Large intestine (tissue), 12 donors: ENCODE data around the gene IQSEC2. TPM values are rescaled to one million over a fixed set of nuclear protein-coding genes. Genes with fewer than 3 reads are reported as not detected.
A peak's percentile ranks its signal among the peaks of the same experiment; 100 is the strongest.

Experiments
- DNase-seq, 2 donors: peaks; one replicate each; pipeline versions ENCODE4 v3.0.0 to v3.0.0-alpha.2; 2013
- H3K27ac ChIP-seq: one replicate; pipeline ENCODE4 v1.5.1; 2013; ENCODE audit warnings: low read length
- H3K27me3 ChIP-seq: 2 replicates; pipeline ENCODE4 v1.6.1; 2013; ENCODE audit warnings: low read length; ENCODE audit not compliant: control insufficient read depth, insufficient read depth
- H3K36me3 ChIP-seq: 2 replicates; pipeline ENCODE4 v1.6.1; 2013; ENCODE audit warnings: low read length; ENCODE audit not compliant: control insufficient read depth, insufficient read depth
- H3K4me1 ChIP-seq: one replicate; pipeline ENCODE4 v1.6.1; 2013; ENCODE audit warnings: low read length; ENCODE audit not compliant: control insufficient read depth, insufficient read depth
- H3K4me3 ChIP-seq: one replicate; pipeline ENCODE4 v1.5.1; 2013; ENCODE audit warnings: low read length
- H3K9me3 ChIP-seq: one replicate; pipeline ENCODE4 v1.6.1; 2013; ENCODE audit warnings: mild to moderate bottlenecking, low read depth, low read length, moderate library complexity; ENCODE audit not compliant: control insufficient read depth
- WGBS: methylation state at CpG from one replicate; pipeline ENCODE4 v1.1.5; 2013; ENCODE audit warnings: low lambda C conversion rate; ENCODE audit not compliant: insufficient coverage; 5-methylcytosine and 5-hydroxymethylcytosine counted together
- long read RNA-seq, 11 donors: transcript quantifications; one replicate each; lab custom pipeline, GENCODE V29; 2026
- polyA plus RNA-seq: library from polyadenylated mRNA; unstranded; fragments of 120-200 nt; gene quantifications from one replicate; pipeline ENCODE4 v1.2.1, GENCODE V29; 2013

Gene IQSEC2
- 19.3 TPM for polyA plus RNA-seq
- long read RNA-seq, donor 1, partial matches to known transcripts = 0 of 6 reads
- long read RNA-seq, donor 1, other reads (novel, unspliced or antisense) = 0 of 6 reads
- long read RNA-seq, donor 2, transcript IQSEC2-210 (3 exons, 936 nt) = major isoform, 6 of 6 reads
- long read RNA-seq, donor 2, partial matches to known transcripts = 0 of 6 reads
- long read RNA-seq, donor 2, other reads (novel, unspliced or antisense) = 0 of 6 reads
- long read RNA-seq, donor 3, partial matches to known transcripts = 0 of 2 reads
- long read RNA-seq, donor 3, other reads (novel, unspliced or antisense) = 0 of 2 reads
- long read RNA-seq, donor 4 = 0 reads
- long read RNA-seq, donor 5, partial matches to known transcripts = 0 of 1 reads
- long read RNA-seq, donor 5, other reads (novel, unspliced or antisense) = 0 of 1 reads
- long read RNA-seq, donor 6, partial matches to known transcripts = 0 of 1 reads
- long read RNA-seq, donor 6, other reads (novel, unspliced or antisense) = 0 of 1 reads
- long read RNA-seq, donor 7, partial matches to known transcripts = 0 of 1 reads
- long read RNA-seq, donor 7, other reads (novel, unspliced or antisense) = 0 of 1 reads
- long read RNA-seq, donor 8, transcript IQSEC2-210 (3 exons, 936 nt) = major isoform, 5 of 8 reads
- long read RNA-seq, donor 8, partial matches to known transcripts = 0 of 8 reads
- long read RNA-seq, donor 8, other reads (novel, unspliced or antisense) = 0 of 8 reads
- long read RNA-seq, donor 9, partial matches to known transcripts = 0 of 7 reads
- long read RNA-seq, donor 9, other reads (novel, unspliced or antisense) = 0 of 7 reads
- long read RNA-seq, donor 10, partial matches to known transcripts = 0 of 5 reads
- long read RNA-seq, donor 10, other reads (novel, unspliced or antisense) = 0 of 5 reads
- long read RNA-seq, donor 11, partial matches to known transcripts = 0 of 2 reads
- long read RNA-seq, donor 11, other reads (novel, unspliced or antisense) = 0 of 2 reads

GRCh38 chrX:53281321-53281822, at the start of gene IQSEC2:
TSS of gene IQSEC2 (minus strand) at chrX:53281584.
- no peaks in the 10 kb centered on the region for H3K9me3 ChIP-seq
- H3K4me1 ChIP-seq = peaks cover 4% of the 10 kb centered on the region
- no CpG with 5 or more reads among the region's 9 CpGs for WGBS
- DNase-seq = peak; percentile 78 to 87
- H3K36me3 ChIP-seq = no peaks in the 10 kb centered on the region
- H3K4me3 ChIP-seq = peak within 1 kb of the TSS; percentile 48
- H3K27me3 ChIP-seq = no peaks in the 10 kb centered on the region
- H3K27ac ChIP-seq = peak within 1 kb of the TSS; percentile 81

GRCh38 chrX:53330331-53330730, 48.9 kb upstream of the IQSEC2 start:
- no peaks in the 10 kb centered on the region for H3K9me3 ChIP-seq
- H3K4me3 ChIP-seq = no peak overlapping the region
- no CpG with 5 or more reads among the region's 10 CpGs for WGBS
- no peak overlapping the region for H3K27ac ChIP-seq
- DNase-seq = no peak
- no peaks in the 10 kb centered on the region for H3K36me3 ChIP-seq
- H3K27me3 ChIP-seq = peaks cover 9% of the 10 kb centered on the region
- H3K4me1 ChIP-seq = no peaks in the 10 kb centered on the region

- no peak for DNase-seq
- Histone ChIP-seq H3K27ac (no peak overlapping the region), H3K4me1 (peaks cover 3% of the 10 kb centered on the region), H3K4me3 (no peak overlapping the region), H3K27me3 (peaks cover 37% of the 10 kb centered on the region), H3K36me3 (no peaks in the 10 kb centered on the region), H3K9me3 (no peaks in the 10 kb centered on the region)
- no CpG with 5 or more reads among the region's 1 CpG for WGBS
Observed at GRCh38 chrX:53324803-53325202, 43.4 kb upstream of the IQSEC2 start.

- Histone ChIP-seq H3K4me3 (no peak overlapping the region), H3K27me3 (peaks cover 44% of the 10 kb centered on the region), H3K9me3 (no peaks in the 10 kb centered on the region), H3K4me1 (peaks cover 3% of the 10 kb centered on the region), H3K27ac (no peak overlapping the region), H3K36me3 (no peaks in the 10 kb centered on the region)
- no peak for DNase-seq
- no CpG with 5 or more reads among the region's 2 CpGs for WGBS
Observed at GRCh38 chrX:53324085-53324484, 42.7 kb upstream of the IQSEC2 start.

GRCh38 chrX:53323196-53323595, 41.8 kb upstream of the IQSEC2 start:
- Histone ChIP-seq H3K4me1 (peaks cover 3% of the 10 kb centered on the region), H3K9me3 (no peaks in the 10 kb centered on the region), H3K27me3 (peaks cover 53% of the 10 kb centered on the region), H3K4me3 (no peak overlapping the region), H3K36me3 (no peaks in the 10 kb centered on the region), H3K27ac (no peak overlapping the region)
- DNase-seq = no peak
- WGBS = no CpG with 5 or more reads among the region's 5 CpGs

- no CpG with 5 or more reads among the region's 6 CpGs for WGBS
- H3K27me3 ChIP-seq = peaks cover 55% of the 10 kb centered on the region
- no peak for DNase-seq
- peaks cover 3% of the 10 kb centered on the region for H3K4me1 ChIP-seq
- no peak overlapping the region for H3K27ac ChIP-seq
- no peaks in the 10 kb centered on the region for H3K9me3 ChIP-seq
- no peak overlapping the region for H3K4me3 ChIP-seq
- H3K36me3 ChIP-seq = no peaks in the 10 kb centered on the region
Observed at GRCh38 chrX:53321943-53322497, 40.6 kb upstream of the IQSEC2 start.

- no peak overlapping the region for H3K27ac ChIP-seq
- WGBS = no CpG with 5 or more reads among the region's 56 CpGs
- no peak for DNase-seq
Observed at GRCh38 chrX:53321230-53321942, 40.0 kb upstream of the IQSEC2 start.

GRCh38 chrX:53320543-53321229, 39.3 kb upstream of the IQSEC2 start:
- peak in 1 of 2 donors; percentile 13 for DNase-seq
- Histone ChIP-seq H3K9me3 (no peaks in the 10 kb centered on the region), H3K27me3 (peaks cover 49% of the 10 kb centered on the region), H3K4me1 (peaks cover 3% of the 10 kb centered on the region), H3K27ac (no peak overlapping the region), H3K36me3 (no peaks in the 10 kb centered on the region), H3K4me3 (peak overlapping the region; percentile 42)
- WGBS = no CpG with 5 or more reads among the region's 75 CpGs

More at GRCh38 chrX:53321230-53321942, 40.0 kb upstream of the IQSEC2 start:
- H3K9me3 ChIP-seq = no peaks in the 10 kb centered on the region
- H3K36me3 ChIP-seq = no peaks in the 10 kb centered on the region
- H3K27me3 ChIP-seq = peaks cover 52% of the 10 kb centered on the region
- no peak overlapping the region for H3K4me3 ChIP-seq
- H3K4me1 ChIP-seq = peaks cover 3% of the 10 kb centered on the region
